ENCODE measurements around the gene WIPF2. TPM values are rescaled to one million over a fixed set of nuclear protein-coding genes. Genes with fewer than 3 reads are reported as not detected.

Gene WIPF2
- total RNA-seq, 3 donors from 2014 or later (not counting 1 experiment from before 2014, with no cell fraction given): 43.2 to 47.4 (median 43.9) TPM

GRCh38 chr17:40309031-40309948, 90.2 kb downstream of the WIPF2 start, which contains the start of gene RARA:
Gene RARA (plus strand): TSS chr17:40309180. CDS start chr17:40331219, 22,039 bp downstream.
- no peak for TF ChIP-seq CTCF (IDR thresholded peaks at IDR 0.05)
- Histone ChIP-seq H3K4me3 (ENCODE audit: low read length) (peak within 1 kb of the TSS; percentile 74), H3K4me1 (ENCODE audit: control insufficient read depth, insufficient read depth, low read length) (peaks cover 72% of the 10 kb centered on the region), H3K27me3 (ENCODE audit: control insufficient read depth, insufficient read depth, low read length) (no peaks in the 10 kb centered on the region), H3K9me3 (ENCODE audit: control insufficient read depth, insufficient read depth, low read length) (no peaks in the 10 kb centered on the region), H3K27ac (ENCODE audit: low read length) (peak within 1 kb of the TSS; percentile 71), H3K36me3 (ENCODE audit: control insufficient read depth, insufficient read depth, low read length) (no peaks in the 10 kb centered on the region)
- Mint-ChIP-seq H3K9me3 (no peaks in the 10 kb centered on the region), H3K4me3 (no peak within 1 kb of the TSS), H3K27ac (no peak within 1 kb of the TSS), H3K36me3 (no peaks in the 10 kb centered on the region), H3K4me1 (peaks cover 12 to 42% of the 10 kb centered on the region in 2 donors), H3K27me3 (ENCODE audit: low read depth in 2 of 2) (no peaks in the 10 kb centered on the region)
- 14% methylated on average over 14 of the region's 20 CpGs for WGBS (ENCODE audit: insufficient coverage)
- peak; percentile 74 to 85 (median 78) for ATAC-seq
- DNase-seq: peak in 1 of 2 donors; percentile 63
- intact Hi-C loops (cut with micrococcal nuclease): no loop called here

DNA sequence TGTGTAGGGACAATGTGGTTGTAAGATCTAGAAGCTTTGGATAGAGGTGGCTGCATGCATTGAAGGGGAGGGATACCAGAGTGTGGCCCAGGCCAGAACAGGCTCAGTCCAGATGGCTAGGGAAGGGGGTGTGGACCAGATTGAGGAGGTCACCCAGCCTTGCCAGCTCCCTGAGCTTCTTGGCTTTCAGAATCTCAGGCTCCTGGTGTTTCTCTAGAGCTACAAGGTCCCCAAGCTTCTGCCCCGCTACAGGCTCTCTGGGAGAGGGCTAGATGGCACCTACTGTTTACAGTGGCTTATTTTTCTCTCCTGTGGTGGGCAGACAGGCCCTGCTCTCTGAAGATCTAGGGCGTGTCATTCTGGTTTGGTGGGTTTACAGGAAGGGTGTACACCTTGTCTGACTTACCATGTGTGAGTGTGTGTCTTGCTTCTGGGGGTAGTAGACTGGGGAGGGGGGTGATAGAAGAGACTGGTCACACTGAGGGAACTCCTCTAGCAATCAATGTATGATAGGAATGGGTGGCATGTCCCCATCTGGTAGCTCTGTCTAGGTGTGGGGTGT, 90.9 kb downstream of the WIPF2 start:
- DNase-seq (peak in 1 of 2 donors; percentile 23), ATAC-seq (peak in 1 of 3 donors; percentile 11)
- TF ChIP-seq CTCF (IDR thresholded peaks at IDR 0.05): no peak
- intact Hi-C loops (cut with micrococcal nuclease): no loop called here
- H3K4me1 ChIP-seq (ENCODE audit: control insufficient read depth, insufficient read depth, low read length): peaks cover 78% of the 10 kb centered on the region
- H3K4me3 Mint-ChIP-seq: no peak overlapping the region
- no peaks in the 10 kb centered on the region for H3K27me3 ChIP-seq (ENCODE audit: control insufficient read depth, insufficient read depth, low read length)
- no peaks in the 10 kb centered on the region for H3K36me3 Mint-ChIP-seq
- peaks cover 19 to 49% of the 10 kb centered on the region in 2 donors for H3K4me1 Mint-ChIP-seq
- H3K27me3 Mint-ChIP-seq (ENCODE audit: low read depth in 2 of 2): no peaks in the 10 kb centered on the region
- peak overlapping the region; percentile 74 for H3K4me3 ChIP-seq (ENCODE audit: low read length)
- no peaks in the 10 kb centered on the region for H3K36me3 ChIP-seq (ENCODE audit: control insufficient read depth, insufficient read depth, low read length)
- peak overlapping the region; percentile 71 for H3K27ac ChIP-seq (ENCODE audit: low read length)
- no peaks in the 10 kb centered on the region for H3K9me3 ChIP-seq (ENCODE audit: control insufficient read depth, insufficient read depth, low read length)
- no peaks in the 10 kb centered on the region for H3K9me3 Mint-ChIP-seq
- 33% methylated on average over 2 of the region's 2 CpGs for WGBS (ENCODE audit: insufficient coverage)
- H3K27ac Mint-ChIP-seq: no peak overlapping the region

DNA sequence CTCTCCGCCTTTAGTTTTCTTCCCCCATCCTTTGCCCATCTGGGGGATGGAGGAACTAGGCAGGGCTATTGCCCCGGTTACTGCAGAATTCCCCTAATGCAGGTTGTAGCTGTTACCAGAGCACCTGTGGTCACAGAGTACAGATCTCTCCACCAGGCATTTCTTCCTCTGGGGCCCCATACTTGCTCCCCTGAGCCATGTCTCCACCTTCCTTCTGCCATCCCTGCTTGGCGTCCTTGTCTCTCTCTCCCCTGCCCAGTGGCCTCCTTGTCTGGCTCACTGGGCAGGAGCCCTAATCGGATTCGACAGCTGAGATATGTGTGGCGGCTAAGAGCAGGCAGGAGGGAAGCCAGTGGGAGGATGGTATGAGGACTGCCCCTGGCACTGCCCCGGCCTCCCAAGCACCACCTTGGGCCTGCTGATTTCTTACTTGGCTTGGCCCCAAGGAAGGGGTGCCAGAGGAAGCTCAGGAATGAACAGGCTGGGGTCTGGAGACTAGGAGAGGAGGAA, 91.8 kb downstream of the WIPF2 start:
- intact Hi-C loops (cut with micrococcal nuclease): no loop called here
- Histone ChIP-seq H3K27me3 (ENCODE audit: control insufficient read depth, insufficient read depth, low read length) (no peaks in the 10 kb centered on the region), H3K4me3 (ENCODE audit: low read length) (no peak overlapping the region), H3K27ac (ENCODE audit: low read length) (peak overlapping the region; percentile 71), H3K36me3 (ENCODE audit: control insufficient read depth, insufficient read depth, low read length) (no peaks in the 10 kb centered on the region), H3K9me3 (ENCODE audit: control insufficient read depth, insufficient read depth, low read length) (no peaks in the 10 kb centered on the region), H3K4me1 (ENCODE audit: control insufficient read depth, insufficient read depth, low read length) (peaks cover 88% of the 10 kb centered on the region)
- Mint-ChIP-seq H3K36me3 (no peaks in the 10 kb centered on the region), H3K4me1 (peaks cover 28 to 58% of the 10 kb centered on the region in 2 donors), H3K9me3 (no peaks in the 10 kb centered on the region), H3K27me3 (ENCODE audit: low read depth in 2 of 2) (no peaks in the 10 kb centered on the region), H3K27ac (no peak overlapping the region), H3K4me3 (peak overlapping the region; percentile 1)
- TF ChIP-seq CTCF (IDR thresholded peaks at IDR 0.05): no peak
- ATAC-seq (no peak), DNase-seq (peak in 1 of 2 donors; percentile 28)
- 75% methylated on average over 7 of the region's 7 CpGs for WGBS (ENCODE audit: insufficient coverage)
